GM12872 (cell line): Measurements from ENCODE around the gene GNAQ.

Experiments used
- TF ChIP-seq, protein P1 (sequence below): IDR thresholded peaks from 3 replicates; pipeline ENCODE4 v1.5.1; 2011; ENCODE audit warnings: low read depth, mild to moderate bottlenecking, low read length, moderate library complexity; ENCODE audit not compliant: insufficient read depth

Gene GNAQ

GRCh38 chr9:77987880-77988525, 43.6 kb downstream of the GNAQ start:
- TF ChIP-seq, protein P1, sequence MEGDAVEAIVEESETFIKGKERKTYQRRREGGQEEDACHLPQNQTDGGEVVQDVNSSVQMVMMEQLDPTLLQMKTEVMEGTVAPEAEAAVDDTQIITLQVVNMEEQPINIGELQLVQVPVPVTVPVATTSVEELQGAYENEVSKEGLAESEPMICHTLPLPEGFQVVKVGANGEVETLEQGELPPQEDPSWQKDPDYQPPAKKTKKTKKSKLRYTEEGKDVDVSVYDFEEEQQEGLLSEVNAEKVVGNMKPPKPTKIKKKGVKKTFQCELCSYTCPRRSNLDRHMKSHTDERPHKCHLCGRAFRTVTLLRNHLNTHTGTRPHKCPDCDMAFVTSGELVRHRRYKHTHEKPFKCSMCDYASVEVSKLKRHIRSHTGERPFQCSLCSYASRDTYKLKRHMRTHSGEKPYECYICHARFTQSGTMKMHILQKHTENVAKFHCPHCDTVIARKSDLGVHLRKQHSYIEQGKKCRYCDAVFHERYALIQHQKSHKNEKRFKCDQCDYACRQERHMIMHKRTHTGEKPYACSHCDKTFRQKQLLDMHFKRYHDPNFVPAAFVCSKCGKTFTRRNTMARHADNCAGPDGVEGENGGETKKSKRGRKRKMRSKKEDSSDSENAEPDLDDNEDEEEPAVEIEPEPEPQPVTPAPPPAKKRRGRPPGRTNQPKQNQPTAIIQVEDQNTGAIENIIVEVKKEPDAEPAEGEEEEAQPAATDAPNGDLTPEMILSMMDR: no peak

- TF ChIP-seq, protein P1: no peak
Measured at GRCh38 chr9:77987081-77987656, 44.4 kb downstream of the GNAQ start.

- TF ChIP-seq, protein P1: no peak
Measured at GRCh38 chr9:77985996-77986395, 45.6 kb downstream of the GNAQ start.

- TF ChIP-seq, protein P1: no peak
Measured at GRCh38 chr9:77983320-77983662, 48.3 kb downstream of the GNAQ start.

DNA sequence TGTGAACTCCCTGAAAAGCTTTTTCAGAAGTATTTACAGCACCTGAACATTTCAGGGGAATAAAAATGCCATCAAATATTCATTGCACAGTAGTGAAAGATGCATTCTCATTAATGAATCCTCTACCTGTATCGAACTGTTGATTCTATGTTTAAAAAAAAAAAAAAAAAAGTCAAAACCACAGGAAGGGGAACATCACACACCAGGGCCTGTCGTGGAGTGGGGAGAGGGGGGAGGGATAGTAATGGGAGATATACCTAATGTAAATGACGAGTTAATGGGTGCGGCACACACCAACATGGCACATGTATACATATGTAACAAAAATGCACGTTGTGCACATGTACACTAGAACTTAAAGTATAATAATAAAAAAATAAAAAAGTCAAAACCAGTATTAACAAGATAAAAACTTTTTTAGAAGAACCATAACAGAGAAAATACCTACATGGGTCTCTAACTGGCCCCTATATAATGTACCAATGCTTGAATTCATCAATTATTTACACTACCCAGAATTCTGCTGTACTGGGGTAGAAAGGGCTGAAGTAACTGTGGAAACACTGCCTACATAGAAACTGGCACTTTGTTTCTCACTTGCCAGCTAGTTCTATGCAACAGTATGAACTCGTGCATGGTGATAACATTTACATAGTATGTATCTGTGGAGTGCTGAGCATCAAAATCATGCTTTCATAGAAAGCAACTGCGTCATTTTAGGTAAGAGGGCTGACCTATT, 48.9 kb downstream of the GNAQ start:
- TF ChIP-seq, protein P1: no peak

DNA sequence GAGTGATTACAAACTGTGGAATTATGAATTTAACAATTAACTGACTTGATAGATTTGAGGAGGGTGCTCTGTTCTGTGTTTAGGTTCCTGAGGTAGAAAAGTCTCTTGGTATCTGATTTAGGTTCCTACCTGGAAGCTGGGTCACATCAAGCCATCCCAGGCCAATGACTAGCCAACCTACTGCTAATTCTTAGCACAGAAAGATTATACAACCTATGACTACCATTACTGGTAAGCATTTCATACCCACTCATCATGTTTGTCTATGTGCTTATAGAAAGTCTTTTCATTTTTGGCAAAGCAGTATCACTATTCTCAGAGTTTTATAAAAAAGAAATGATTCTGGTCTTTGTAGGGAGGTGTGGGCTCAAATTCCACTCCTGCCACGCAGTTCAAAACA, 49.7 kb downstream of the GNAQ start:
- TF ChIP-seq, protein P1: no peak

GRCh38 chr9:77981332-77981731, 50.3 kb downstream of the GNAQ start:
- TF ChIP-seq, protein P1: no peak
